CD14-positive monocyte (primary cell): Measurements from ENCODE around the gene MCU. TPM values are rescaled to one million over a fixed set of nuclear protein-coding genes. Genes with fewer than 3 reads are reported as not detected.

Source experiments
- DNase-seq, 3 donors: peaks; one replicate each; pipeline ENCODE4 v3.0.0-alpha.2; 2011 to 2022
- H2AFZ ChIP-seq: 2 replicates; pipeline ENCODE4 v1.6.0; 2012; ENCODE audit warnings: mild to moderate bottlenecking, low read depth, low read length, inconsistent platforms; ENCODE audit not compliant: insufficient read depth, poor library complexity, severe bottlenecking
- H3K27ac ChIP-seq, 2 donors: 1 replicate in 1 of 2; 2 replicates in 1 of 2; pipeline ENCODE4 v1.5.1; 2012 to 2013; ENCODE audit warnings: low read length in 2 of 2, control low read depth in 1 of 2, inconsistent platforms in 1 of 2, low read depth in 1 of 2, mild to moderate bottlenecking in 1 of 2
- H3K27me3 ChIP-seq, 2 donors: one replicate each; pipeline versions ENCODE4 v1.6.0 to v1.6.1; 2011 to 2013; ENCODE audit warnings: low read length in 2 of 2; ENCODE audit not compliant: control insufficient read depth in 2 of 2, insufficient read depth in 2 of 2
- H3K36me3 ChIP-seq, 2 donors: replicated peaks in 1 of 2; 1 replicate in 1 of 2; 2 replicates in 1 of 2; pipeline versions ENCODE4 v1.5.1 to v1.6.1; 2012 to 2013; ENCODE audit warnings: low read length in 2 of 2, control low read depth in 1 of 2, inconsistent platforms in 1 of 2, mild to moderate bottlenecking in 1 of 2; ENCODE audit not compliant: insufficient read depth in 2 of 2, control insufficient read depth in 1 of 2
- H3K4me1 ChIP-seq, 2 donors: 1 replicate in 1 of 2; 2 replicates in 1 of 2; pipeline versions ENCODE4 v1.5.1 to v1.6.1; 2012 to 2013; ENCODE audit warnings: low read length in 2 of 2, control low read depth in 1 of 2, inconsistent platforms in 1 of 2, mild to moderate bottlenecking in 1 of 2, moderate library complexity in 1 of 2; ENCODE audit not compliant: insufficient read depth in 2 of 2, control insufficient read depth in 1 of 2
- H3K4me2 ChIP-seq: replicated peaks from 2 replicates; pipeline ENCODE3; 2012; ENCODE audit warnings: low read length, moderate library complexity, mild to moderate bottlenecking; ENCODE audit not compliant: poor library complexity, severe bottlenecking; ENCODE audit errors: extremely low read depth
- H3K4me3 ChIP-seq, 3 experiments: fragments of 200-600 bp in 1 of 3; sonication (generic) in 1 of 3; replicated peaks in 1 of 3; 1 replicate in 2 of 3; 2 replicates in 1 of 3; pipeline ENCODE4 v1.5.1; 2011 to 2013; ENCODE audit warnings: low read length in 3 of 3, mild to moderate bottlenecking in 3 of 3, control low read depth in 2 of 3, low read depth in 2 of 3, inconsistent platforms in 1 of 3, moderate library complexity in 1 of 3
- H3K79me2 ChIP-seq: 2 replicates; pipeline ENCODE4 v1.6.0; 2012; ENCODE audit warnings: mild to moderate bottlenecking, control low read depth, inconsistent platforms, low read length, moderate library complexity; ENCODE audit not compliant: insufficient read depth
- H3K9ac ChIP-seq: 2 replicates; pipeline ENCODE4 v1.6.0; 2017; ENCODE audit warnings: low read length, mild to moderate bottlenecking; ENCODE audit not compliant: insufficient read depth, poor library complexity, severe bottlenecking
- H3K9me3 ChIP-seq, 2 donors: replicated peaks in 1 of 2; 1 replicate in 1 of 2; 2 replicates in 1 of 2; pipeline versions ENCODE4 v1.5.1 to v1.6.1; 2012 to 2013; ENCODE audit warnings: low read length in 2 of 2, control low read depth in 1 of 2; ENCODE audit not compliant: control insufficient read depth in 1 of 2, insufficient read depth in 1 of 2
- H4K20me1 ChIP-seq: 2 replicates; pipeline ENCODE4 v1.6.0; 2012; ENCODE audit warnings: mild to moderate bottlenecking, low read length, control low read depth, moderate library complexity; ENCODE audit not compliant: insufficient read depth
- H3K27ac Mint-ChIP-seq, 7 donors: one replicate each; pipeline ENCODE4 v1.8.0; 2020; ENCODE audit warnings: mild to moderate bottlenecking in 7 of 7, mixed read lengths in 7 of 7, moderate library complexity in 6 of 7, inconsistent platforms in 2 of 7
- H3K27me3 Mint-ChIP-seq, 3 donors: one replicate each; pipeline ENCODE4 v1.8.0; 2021 to 2022; ENCODE audit warnings: low read depth in 3 of 3, mild to moderate bottlenecking in 3 of 3, mixed read lengths in 3 of 3, moderate library complexity in 3 of 3, inconsistent platforms in 1 of 3
- H3K36me3 Mint-ChIP-seq, 2 donors: one replicate each; pipeline ENCODE4 v1.8.0; 2020; ENCODE audit warnings: mixed read lengths in 2 of 2, inconsistent platforms in 1 of 2, mild to moderate bottlenecking in 1 of 2
- H3K4me1 Mint-ChIP-seq: one replicate; pipeline ENCODE4 v1.8.0; 2020; ENCODE audit warnings: mild to moderate bottlenecking, mixed read lengths
- H3K4me3 Mint-ChIP-seq, 2 donors: one replicate each; pipeline ENCODE4 v1.8.0; 2020; ENCODE audit warnings: mild to moderate bottlenecking in 2 of 2, mixed read lengths in 2 of 2, moderate library complexity in 1 of 2
- H3K9me3 Mint-ChIP-seq, 7 donors: one replicate each; pipeline ENCODE4 v1.8.0; 2020 to 2022; ENCODE audit warnings: mixed read lengths in 7 of 7, mild to moderate bottlenecking in 6 of 7, moderate library complexity in 6 of 7, inconsistent platforms in 2 of 7
- WGBS: methylation state at CpG from one replicate; pipeline ENCODE4 v1.1.5; 2013; ENCODE audit warnings: missing lambda C conversion rate; ENCODE audit not compliant: insufficient coverage; 5-methylcytosine and 5-hydroxymethylcytosine counted together
- intact Hi-C, 2 donors: fragments of 100-400 bp; cut with micrococcal nuclease; formaldehyde crosslinking; loops; one replicate each; pipeline versions ENCODE4 v1.15.0 to v1.15.1; 2023
- polyA plus RNA-seq, 3 donors: library from polyadenylated mRNA; depleted of rRNA in 1 of 3; unstranded in 2 of 3; stranded (reverse) in 1 of 3; fragments of 300-500 nt in 2 of 3; fragments of >200 nt in 1 of 3; fragmentation: Illumina TruSeq in 2 of 3; gene quantifications; 1 replicate in 2 of 3; 2 replicates in 1 of 3; pipeline ENCODE4 v1.2.3, GENCODE V29; 2012 to 2021
- TF ChIP-seq, protein P1 (sequence below): fragments of 200-600 bp; IDR thresholded peaks from one replicate; pipeline ENCODE4 v1.8.0; 2022; ENCODE audit warnings: antibody characterized with exemption, mild to moderate bottlenecking

Gene MCU
- polyA plus RNA-seq, 3 donors = 11.7 to 23.1 (median 16.5) TPM

DNA sequence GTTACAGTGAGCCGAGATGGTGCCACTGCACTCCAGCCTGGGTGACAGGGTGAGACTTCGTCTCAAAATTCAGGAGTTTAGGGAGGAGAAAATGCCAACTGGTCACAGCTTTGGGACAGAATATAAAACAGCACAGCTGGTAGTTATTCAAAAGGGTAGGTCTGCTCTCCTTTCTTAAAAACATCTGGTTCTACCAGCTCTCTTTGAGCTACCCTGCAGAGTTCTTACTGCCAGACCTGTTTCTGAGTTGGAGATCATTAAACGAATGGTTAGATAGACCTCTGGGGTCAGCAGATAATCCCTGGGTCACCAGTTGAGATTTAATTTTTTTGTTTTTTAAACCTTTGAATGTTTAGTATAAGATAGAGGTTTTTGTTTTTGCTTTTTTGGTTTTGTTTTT is 52.6 kb downstream of the MCU start:
- peaks cover 54% of the 10 kb centered on the region for H3K79me2 ChIP-seq
- no peaks in the 10 kb centered on the region for H3K4me1 ChIP-seq
- intact Hi-C loops = no loop called here
- Mint-ChIP-seq H3K36me3 (peaks cover 16 to 21% of the 10 kb centered on the region in 2 donors), H3K27me3 (no peaks in the 10 kb centered on the region), H3K27ac (no peak overlapping the region), H3K9me3 (peaks cover 0 to 2% (median 0%) of the 10 kb centered on the region in 7 donors), H3K4me3 (no peak overlapping the region), H3K4me1 (no peaks in the 10 kb centered on the region)
- no peak overlapping the region for H3K4me3 ChIP-seq
- H3K27ac ChIP-seq = no peak overlapping the region
- no peaks in the 10 kb centered on the region for H3K27me3 ChIP-seq
- no peak overlapping the region for H3K9ac ChIP-seq
- 83% methylated on average over 1 of the region's 3 CpGs for WGBS
- peaks cover 38% of the 10 kb centered on the region for H4K20me1 ChIP-seq
- TF ChIP-seq, protein P1, sequence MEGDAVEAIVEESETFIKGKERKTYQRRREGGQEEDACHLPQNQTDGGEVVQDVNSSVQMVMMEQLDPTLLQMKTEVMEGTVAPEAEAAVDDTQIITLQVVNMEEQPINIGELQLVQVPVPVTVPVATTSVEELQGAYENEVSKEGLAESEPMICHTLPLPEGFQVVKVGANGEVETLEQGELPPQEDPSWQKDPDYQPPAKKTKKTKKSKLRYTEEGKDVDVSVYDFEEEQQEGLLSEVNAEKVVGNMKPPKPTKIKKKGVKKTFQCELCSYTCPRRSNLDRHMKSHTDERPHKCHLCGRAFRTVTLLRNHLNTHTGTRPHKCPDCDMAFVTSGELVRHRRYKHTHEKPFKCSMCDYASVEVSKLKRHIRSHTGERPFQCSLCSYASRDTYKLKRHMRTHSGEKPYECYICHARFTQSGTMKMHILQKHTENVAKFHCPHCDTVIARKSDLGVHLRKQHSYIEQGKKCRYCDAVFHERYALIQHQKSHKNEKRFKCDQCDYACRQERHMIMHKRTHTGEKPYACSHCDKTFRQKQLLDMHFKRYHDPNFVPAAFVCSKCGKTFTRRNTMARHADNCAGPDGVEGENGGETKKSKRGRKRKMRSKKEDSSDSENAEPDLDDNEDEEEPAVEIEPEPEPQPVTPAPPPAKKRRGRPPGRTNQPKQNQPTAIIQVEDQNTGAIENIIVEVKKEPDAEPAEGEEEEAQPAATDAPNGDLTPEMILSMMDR = no peak
- H3K36me3 ChIP-seq = peaks cover 0 to 8% of the 10 kb centered on the region in 2 donors
- H3K4me2 ChIP-seq = no peak overlapping the region
- no peak for DNase-seq
- no peak overlapping the region for H2AFZ ChIP-seq
- H3K9me3 ChIP-seq = no peaks in the 10 kb centered on the region

DNA sequence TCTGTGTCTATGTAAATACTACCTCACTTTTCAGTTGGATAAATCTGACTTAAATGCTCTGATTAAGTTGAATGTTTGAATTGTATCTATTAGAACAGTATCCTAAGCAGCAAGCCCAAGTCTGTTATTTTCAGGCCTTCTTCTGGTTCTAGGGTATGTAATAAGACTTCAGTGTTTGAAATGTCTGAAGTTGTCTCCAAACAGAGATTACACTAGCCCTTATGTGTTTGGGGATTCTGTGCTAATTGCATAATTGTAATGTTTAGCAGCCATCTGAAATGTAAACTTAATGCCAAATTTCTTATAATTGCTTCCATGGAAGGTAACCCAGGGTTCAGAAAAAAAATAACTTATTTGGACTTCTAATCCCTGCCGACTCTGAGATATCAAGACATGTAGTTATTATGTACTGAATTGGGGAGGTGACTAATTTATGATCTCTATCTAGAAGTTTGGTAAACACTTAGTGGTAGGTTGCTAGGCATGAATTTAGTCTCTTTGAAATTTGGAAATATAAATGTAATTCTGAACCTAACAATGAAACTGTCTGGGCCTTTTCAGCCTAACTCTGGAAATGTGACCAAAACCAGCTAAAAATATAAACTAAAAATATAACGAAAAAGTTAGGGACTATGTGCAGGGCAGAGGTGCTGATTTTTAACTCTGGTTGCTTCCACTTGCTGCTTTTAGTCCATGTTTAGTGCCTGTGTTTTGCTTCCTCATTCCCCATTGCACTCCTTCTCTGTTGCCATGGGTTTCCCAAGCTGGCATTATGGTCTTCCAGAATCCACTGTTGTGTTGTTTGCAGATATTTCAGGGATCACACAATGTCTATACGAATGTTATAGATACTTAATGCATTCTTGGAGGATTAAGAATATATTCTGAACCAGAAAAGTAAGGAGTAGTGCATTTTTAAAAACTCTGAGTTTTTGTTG is 54.8 kb downstream of the MCU start:
- no peaks in the 10 kb centered on the region for H3K4me1 ChIP-seq
- H3K36me3 Mint-ChIP-seq = peaks cover 17 to 18% of the 10 kb centered on the region in 2 donors
- no peak overlapping the region for H3K27ac ChIP-seq
- H3K36me3 ChIP-seq = peaks cover 0 to 8% of the 10 kb centered on the region in 2 donors
- no peak overlapping the region for H3K4me3 Mint-ChIP-seq
- TF ChIP-seq, protein P1 = no peak
- H3K9ac ChIP-seq = no peak overlapping the region
- peaks cover 37% of the 10 kb centered on the region for H3K79me2 ChIP-seq
- no peaks in the 10 kb centered on the region for H3K4me1 Mint-ChIP-seq
- no peak overlapping the region for H3K4me3 ChIP-seq
- no peaks in the 10 kb centered on the region for H3K9me3 ChIP-seq
- no peak overlapping the region for H3K4me2 ChIP-seq
- no peak for DNase-seq
- H2AFZ ChIP-seq = no peak overlapping the region
- H4K20me1 ChIP-seq = peaks cover 31% of the 10 kb centered on the region
- peaks cover 0 to 2% (median 0%) of the 10 kb centered on the region in 7 donors for H3K9me3 Mint-ChIP-seq
- no peaks in the 10 kb centered on the region for H3K27me3 Mint-ChIP-seq
- peak overlapping the region in 1 of 7 donors; percentile 46 for H3K27ac Mint-ChIP-seq
- no peaks in the 10 kb centered on the region for H3K27me3 ChIP-seq
- WGBS = no CpG with 5 or more reads among the region's 3 CpGs
- intact Hi-C loops = no loop called here
